Glutamatergic neuron (in vitro differentiated cells): ENCODE results near the gene SNTB2. TPM values are rescaled to one million over a fixed set of nuclear protein-coding genes. Genes with fewer than 3 reads are reported as not detected.

Source experiments
- DNase-seq: peaks from one replicate; pipeline ENCODE4 v3.0.0; 2022
- H3K27ac Mint-ChIP-seq: one replicate; pipeline ENCODE4 v1.8.0; 2020; ENCODE audit warnings: mild to moderate bottlenecking, mixed read lengths, inconsistent platforms; ENCODE audit not compliant: unreplicated experiment
- H3K27me3 Mint-ChIP-seq: one replicate; pipeline ENCODE4 v1.8.0; 2020; ENCODE audit warnings: mild to moderate bottlenecking, moderate library complexity, mixed read lengths, inconsistent platforms; ENCODE audit not compliant: unreplicated experiment
- H3K36me3 Mint-ChIP-seq: one replicate; pipeline ENCODE4 v1.8.0; 2020; ENCODE audit warnings: mild to moderate bottlenecking, mixed read lengths, inconsistent platforms; ENCODE audit not compliant: unreplicated experiment
- H3K4me1 Mint-ChIP-seq: one replicate; pipeline ENCODE4 v1.8.0; 2020; ENCODE audit warnings: mild to moderate bottlenecking, low read depth, mixed read lengths, inconsistent platforms; ENCODE audit not compliant: unreplicated experiment
- H3K4me3 Mint-ChIP-seq: one replicate; pipeline ENCODE4 v1.8.0; 2020; ENCODE audit warnings: mild to moderate bottlenecking, mixed read lengths, inconsistent platforms; ENCODE audit not compliant: unreplicated experiment
- H3K9me3 Mint-ChIP-seq: one replicate; pipeline ENCODE4 v1.8.0; 2020; ENCODE audit warnings: mild to moderate bottlenecking, moderate library complexity, mixed read lengths, inconsistent platforms; ENCODE audit not compliant: unreplicated experiment
- CTCF ChIP-seq: fragments of 200-600 bp; sonication (generic); IDR thresholded peaks from one replicate; pipeline ENCODE4 v1.5.0; 2021; ENCODE audit not compliant: partially characterized antibody, unreplicated experiment
- total RNA-seq: library from RNA; stranded (reverse); fragmentation: NEBNext Ultra II Directional; extraction: Animal tissue kit (Norgen Biotek cat#: 25700); gene quantifications from one replicate; pipeline ENCODE4 v1.2.1, GENCODE V29; 2021; ENCODE audit not compliant: unreplicated experiment

Gene SNTB2
- total RNA-seq, 1 donor from 2014 or later: 26.8 TPM

GRCh38 chr16:69180011-69180338 is 7.0 kb upstream of the SNTB2 start:
- no peak for TF ChIP-seq CTCF
- Mint-ChIP-seq H3K9me3 (peaks cover 8% of the 10 kb centered on the region), H3K27me3 (peaks cover 7% of the 10 kb centered on the region), H3K4me3 (peak overlapping the region; percentile 45), H3K36me3 (no peaks in the 10 kb centered on the region), H3K27ac (peak overlapping the region; percentile 86), H3K4me1 (peaks cover 25% of the 10 kb centered on the region)
- no peak for DNase-seq

- peak overlapping the region; percentile 75 for H3K4me3 Mint-ChIP-seq
Measured at GRCh38 chr16:69182730-69183416, 4.1 kb upstream of the SNTB2 start.

GRCh38 chr16:69187446-69188235 is 677 bp downstream of the SNTB2 start:
- H3K4me1 Mint-ChIP-seq: peaks cover 23% of the 10 kb centered on the region
- peak overlapping the region; percentile 88 for H3K4me3 Mint-ChIP-seq
- peak overlapping the region; percentile 87 for H3K27ac Mint-ChIP-seq
- H3K9me3 Mint-ChIP-seq: peaks cover 7% of the 10 kb centered on the region
- no peaks in the 10 kb centered on the region for H3K36me3 Mint-ChIP-seq
- peaks cover 5% of the 10 kb centered on the region for H3K27me3 Mint-ChIP-seq
- TF ChIP-seq CTCF: no peak
- peak; percentile 60 for DNase-seq

More at GRCh38 chr16:69182730-69183416, 4.1 kb upstream of the SNTB2 start:
- Mint-ChIP-seq H3K27me3 (peaks cover 9% of the 10 kb centered on the region), H3K9me3 (peaks cover 11% of the 10 kb centered on the region), H3K4me1 (peaks cover 30% of the 10 kb centered on the region), H3K36me3 (no peaks in the 10 kb centered on the region), H3K27ac (peak overlapping the region; percentile 85)
- DNase-seq: peak; percentile 78
- TF ChIP-seq CTCF: no peak

GRCh38 chr16:69188236-69188549 is 1.2 kb downstream of the SNTB2 start:
- peaks cover 18% of the 10 kb centered on the region for H3K4me1 Mint-ChIP-seq
- TF ChIP-seq CTCF: no peak
- H3K36me3 Mint-ChIP-seq: no peaks in the 10 kb centered on the region
- no peak for DNase-seq
- H3K9me3 Mint-ChIP-seq: peaks cover 3% of the 10 kb centered on the region
- H3K27me3 Mint-ChIP-seq: peaks cover 2% of the 10 kb centered on the region
- peak overlapping the region; percentile 88 for H3K4me3 Mint-ChIP-seq
- H3K27ac Mint-ChIP-seq: peak overlapping the region; percentile 87

GRCh38 chr16:69188716-69189115 is 1.8 kb downstream of the SNTB2 start:
- DNase-seq: no peak
- Mint-ChIP-seq H3K36me3 (no peaks in the 10 kb centered on the region), H3K4me1 (peaks cover 19% of the 10 kb centered on the region), H3K4me3 (peak overlapping the region; percentile 88), H3K9me3 (peaks cover 3% of the 10 kb centered on the region), H3K27ac (no peak overlapping the region), H3K27me3 (peaks cover 2% of the 10 kb centered on the region)
- TF ChIP-seq CTCF: no peak
